COLO829 (cell line): ENCODE results near the gene IGSF9.
"Not testable (repeated sequence)": the region's sequence is repeated elsewhere in the genome, so short reads cannot be mapped to it uniquely, and the experiment has no call there.

ENCODE experiments used
- DNase-seq: peaks from one replicate; pipeline ENCODE4 v3.0.0; 2012; ENCODE audit warnings: low spot score

The IGSF9 gene

DNA sequence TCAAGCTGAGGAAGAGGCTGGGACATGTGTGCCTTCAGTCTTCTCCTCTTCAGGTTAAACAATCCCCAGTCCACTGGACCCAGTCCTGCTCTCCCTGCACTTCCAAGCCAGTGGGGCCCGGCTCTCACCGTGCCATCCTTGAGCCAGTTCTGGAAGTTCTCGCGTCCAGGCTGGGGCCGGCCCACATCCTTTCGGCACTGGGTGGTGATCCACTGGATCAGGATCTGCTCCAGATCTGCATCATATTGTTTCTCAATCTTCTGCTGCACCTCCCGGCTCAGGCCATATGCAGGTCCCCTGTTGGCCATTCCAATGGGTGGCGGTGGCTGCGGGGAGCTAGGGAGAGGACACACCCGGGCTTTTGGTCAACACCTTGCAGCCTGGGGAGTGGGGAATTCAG is 25.2 kb downstream of the IGSF9 start:
- no peak for DNase-seq

DNA sequence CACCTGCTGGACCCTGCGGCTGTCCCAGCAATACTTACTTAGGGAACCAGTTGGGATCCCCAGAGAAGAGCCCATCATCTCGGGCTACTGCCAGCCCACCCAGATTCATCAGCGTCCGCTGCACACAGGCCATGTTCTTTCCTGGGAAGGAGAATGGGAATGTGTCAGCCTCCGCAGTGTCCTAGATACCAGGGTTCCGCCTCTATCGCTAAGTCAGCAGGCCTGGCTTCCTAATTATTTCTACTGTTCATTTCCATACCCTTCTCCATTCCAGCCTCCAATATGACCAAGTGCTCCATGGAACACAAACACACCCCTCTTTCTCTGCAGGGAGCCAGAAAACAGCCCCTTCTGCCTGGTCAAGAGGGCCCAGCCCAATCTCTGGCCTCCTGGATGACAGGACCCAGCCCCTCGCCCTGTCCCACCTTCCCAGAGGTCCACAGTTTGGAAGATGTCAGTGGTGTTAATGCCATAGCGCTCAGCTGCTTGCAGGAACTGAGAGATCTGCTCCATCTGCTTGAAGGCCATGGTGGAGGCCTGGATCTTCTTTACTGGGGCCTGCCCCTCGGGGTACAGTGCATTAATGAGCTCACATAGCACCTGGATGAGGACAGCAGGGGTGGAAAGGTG is 26.1 kb downstream of the IGSF9 start:
- DNase-seq, result no peak

DNA sequence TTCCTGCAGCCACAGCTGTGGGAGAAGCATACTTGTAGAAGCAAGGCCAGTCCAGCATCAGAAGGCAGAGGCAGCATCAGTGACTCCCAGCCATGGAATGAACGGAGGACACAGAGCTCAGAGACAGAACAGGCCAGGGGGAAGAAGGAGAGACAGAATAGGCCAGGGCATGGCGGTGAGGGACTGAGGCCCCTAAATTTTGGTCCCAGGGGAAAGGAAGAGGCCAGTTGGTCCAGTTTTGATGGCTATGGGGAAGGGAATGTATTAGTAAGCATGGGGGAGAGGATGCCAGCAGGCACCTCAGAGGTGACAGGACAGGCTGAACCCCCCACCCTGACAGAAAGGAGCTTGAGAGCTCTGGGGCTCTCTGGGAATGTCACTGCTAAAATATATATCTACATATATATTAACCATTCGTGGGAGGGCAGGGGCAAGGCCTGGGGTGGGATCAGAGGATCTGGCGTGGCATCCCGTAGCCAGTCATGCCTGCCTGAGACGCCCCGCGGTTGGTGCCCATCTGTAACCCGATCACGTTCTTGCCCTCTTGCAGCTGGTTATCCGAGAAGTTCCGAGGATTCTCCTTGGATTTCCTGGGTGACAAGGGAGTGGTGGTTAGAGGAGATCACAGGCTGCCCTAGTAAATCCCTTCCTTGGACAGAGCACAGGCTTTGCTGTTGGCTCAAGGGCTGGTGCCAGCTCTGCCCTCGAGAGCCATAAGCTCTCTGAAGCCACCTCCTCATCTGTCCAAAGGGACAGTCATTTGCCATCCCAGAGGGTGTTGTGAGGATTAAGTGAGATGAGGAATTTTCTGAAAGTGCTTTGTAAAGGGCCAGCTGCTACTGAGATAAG is 26.8 kb downstream of the IGSF9 start:
- DNase-seq, result no peak

DNA sequence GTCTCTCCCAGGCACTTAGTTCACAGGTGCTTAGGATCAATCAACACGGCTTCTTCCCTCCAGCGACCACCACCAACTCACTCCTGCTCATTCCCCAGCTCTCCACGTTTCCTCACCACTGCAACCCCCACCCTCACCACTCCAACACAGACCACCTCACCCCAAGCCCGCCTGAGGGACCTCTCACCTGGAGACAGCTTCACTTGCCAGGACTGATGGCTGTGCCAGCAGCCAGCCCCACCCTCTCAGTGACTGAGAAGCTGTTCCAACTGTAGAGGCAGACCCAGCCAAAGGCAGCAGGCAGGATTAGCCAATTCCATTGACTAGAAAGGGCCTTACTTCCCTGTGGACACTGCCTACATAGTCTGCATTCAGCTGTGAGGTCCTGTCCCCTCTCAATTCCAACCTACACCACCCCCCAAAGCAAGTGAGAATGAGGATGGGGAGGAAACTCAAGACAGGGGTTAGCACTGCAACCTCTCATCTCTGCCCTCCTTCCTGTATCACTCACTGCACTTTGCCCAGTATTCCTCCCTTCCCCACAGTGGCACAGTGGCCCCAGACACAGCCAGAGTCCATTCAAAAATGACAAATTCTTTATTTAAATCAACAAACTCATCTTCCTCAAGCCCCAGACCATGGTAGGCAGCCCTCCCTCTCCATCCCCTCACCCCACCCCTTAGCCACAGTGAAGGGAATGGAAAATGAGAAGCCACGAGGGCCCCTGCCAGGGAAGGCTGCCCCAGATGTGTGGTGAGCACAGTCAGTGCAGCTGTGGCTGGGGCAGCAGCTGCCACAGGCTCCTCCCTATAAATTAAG is 27.7 kb downstream of the IGSF9 start:
- no peak for DNase-seq

DNA sequence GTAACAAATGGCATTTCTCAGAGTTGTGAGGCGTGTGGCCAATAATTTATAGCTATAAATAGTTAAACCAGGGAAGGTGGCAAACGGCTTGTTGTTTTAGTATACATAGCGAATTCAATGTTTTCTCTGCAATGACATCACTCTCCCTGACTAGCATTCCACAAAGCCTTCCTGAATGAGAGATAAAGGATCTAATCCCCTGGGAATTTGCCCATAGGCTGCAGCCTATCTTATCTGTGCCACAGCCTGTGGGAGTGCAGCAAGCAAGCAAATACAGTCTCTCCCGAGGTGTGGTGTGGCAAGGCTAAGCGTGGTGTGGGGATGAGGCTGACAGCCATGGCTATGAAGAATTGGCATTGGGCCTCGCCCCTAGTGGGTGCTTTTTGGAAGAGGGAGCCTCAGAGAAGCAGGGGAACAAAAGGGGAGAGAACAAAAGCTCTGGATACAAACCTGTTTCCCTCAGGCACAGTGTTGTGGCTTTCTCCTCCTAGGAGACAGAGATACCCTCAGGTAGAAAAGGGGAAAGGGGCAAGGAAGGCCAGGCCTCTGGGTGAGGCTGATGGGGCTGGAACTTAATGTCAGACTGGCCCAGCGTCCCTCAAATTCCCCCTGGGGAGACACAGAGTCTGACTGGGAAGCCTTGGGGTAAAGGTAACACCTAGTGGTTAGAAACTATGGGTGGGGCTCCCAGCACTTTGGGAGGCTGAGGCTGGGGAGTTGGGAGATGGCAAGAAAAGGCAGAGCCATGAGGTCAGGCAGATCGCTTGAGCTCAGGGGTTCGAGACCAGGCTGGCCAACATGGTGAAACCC is 29.0 kb downstream of the IGSF9 start:
- peak; percentile 99 for DNase-seq

DNA sequence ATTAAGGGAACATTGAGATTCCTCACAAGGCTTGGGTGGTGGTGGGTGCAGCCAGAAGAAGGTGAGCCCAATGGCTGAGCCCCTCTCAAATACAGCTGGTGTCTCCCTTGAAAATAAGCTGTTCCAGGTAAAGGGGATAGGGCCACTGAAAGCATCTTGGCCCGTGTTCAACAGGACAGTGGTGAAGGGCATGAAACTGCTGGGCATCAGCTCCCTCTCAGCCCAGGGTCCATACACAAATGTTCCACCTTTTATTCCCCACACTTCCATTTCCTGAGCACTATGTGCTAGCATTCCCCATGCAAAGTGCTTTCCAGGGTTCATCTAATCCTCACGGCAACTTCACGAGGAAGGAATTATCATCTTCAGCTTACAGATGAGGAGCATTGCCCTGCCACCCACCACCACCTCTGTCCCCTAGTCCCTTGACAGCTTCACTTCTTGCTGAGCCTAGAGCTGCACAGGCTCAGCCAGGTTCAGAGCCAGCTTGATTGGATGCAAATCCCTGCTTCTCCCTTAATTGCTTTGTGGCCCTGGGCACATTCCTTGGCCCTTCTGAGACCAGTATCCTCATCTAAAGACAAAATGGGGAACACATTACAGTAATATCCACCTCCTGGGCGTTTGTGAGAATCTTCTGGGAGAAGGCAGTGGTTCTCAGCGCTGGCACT is 29.7 kb downstream of the IGSF9 start:
- DNase-seq, result no peak

DNA sequence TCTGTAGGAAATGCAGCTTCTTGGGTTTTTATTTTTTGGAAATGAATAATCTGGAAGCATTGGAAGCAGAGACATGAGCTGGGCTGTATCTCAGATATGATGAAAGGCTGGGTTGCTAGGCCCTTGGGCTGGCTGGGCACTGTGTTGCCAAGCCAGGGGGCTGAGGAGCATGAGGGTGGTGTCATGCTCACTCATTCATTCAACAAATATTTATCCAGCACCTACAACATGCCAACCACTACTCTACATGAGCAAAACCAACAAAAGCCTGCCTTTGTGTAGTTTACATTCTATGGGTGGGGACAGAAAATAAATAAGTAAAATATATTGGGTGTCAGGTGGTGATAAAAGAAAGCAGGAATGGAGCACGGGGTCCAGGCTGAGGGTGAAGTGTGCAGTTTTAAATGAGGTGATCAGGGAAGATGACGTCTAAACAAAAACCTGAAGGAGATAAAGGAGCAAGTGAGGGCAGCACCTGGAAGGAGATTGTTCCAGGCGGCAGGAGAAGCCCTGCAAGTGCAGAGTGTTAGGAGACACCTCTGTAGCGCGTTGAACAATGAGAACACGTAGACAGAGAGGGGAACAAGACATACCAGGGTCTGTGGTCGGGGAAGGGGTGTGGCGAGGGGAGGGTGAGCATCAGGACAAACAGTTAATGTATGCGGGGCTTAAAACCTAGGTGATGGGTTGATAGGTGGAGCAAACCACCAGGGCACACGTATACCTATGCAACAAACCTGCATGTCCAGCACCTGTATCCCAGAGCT is 31.0 kb downstream of the IGSF9 start:
- DNase-seq, result no peak

DNA sequence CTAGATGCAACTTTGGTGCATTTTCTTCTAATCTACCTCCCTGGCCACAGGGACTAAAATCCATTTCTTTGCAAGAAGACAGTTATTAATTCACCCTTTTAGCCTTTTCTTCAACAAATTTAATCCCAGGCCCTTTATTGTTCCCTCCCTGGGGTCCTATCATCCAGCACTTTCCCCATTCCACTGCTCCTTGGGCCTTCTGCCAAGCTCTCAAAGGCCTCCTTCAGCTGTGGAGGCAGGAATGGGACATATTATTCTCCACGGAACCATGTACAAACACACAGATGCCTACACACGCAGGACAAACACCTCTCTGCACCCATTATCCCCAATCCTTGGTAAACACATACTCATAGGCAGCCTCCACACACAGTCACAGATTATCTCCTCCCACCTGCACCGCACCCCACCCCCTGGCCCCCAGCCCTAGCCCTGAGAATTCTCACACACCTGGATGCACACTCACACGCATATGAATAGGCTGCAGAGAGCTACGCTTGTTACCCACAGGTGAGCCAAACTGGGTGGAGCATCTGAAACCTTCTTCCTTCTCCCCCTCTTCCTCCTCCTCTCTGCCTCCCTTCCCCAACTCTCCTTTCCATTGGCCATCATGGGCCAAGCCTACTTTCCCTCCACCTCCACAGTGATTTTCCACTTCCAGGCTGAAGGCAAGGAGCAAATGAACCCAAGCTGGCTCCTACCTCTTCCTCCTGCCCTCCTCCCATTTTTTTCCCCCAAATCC is 31.8 kb downstream of the IGSF9 start:
- no peak for DNase-seq

DNA sequence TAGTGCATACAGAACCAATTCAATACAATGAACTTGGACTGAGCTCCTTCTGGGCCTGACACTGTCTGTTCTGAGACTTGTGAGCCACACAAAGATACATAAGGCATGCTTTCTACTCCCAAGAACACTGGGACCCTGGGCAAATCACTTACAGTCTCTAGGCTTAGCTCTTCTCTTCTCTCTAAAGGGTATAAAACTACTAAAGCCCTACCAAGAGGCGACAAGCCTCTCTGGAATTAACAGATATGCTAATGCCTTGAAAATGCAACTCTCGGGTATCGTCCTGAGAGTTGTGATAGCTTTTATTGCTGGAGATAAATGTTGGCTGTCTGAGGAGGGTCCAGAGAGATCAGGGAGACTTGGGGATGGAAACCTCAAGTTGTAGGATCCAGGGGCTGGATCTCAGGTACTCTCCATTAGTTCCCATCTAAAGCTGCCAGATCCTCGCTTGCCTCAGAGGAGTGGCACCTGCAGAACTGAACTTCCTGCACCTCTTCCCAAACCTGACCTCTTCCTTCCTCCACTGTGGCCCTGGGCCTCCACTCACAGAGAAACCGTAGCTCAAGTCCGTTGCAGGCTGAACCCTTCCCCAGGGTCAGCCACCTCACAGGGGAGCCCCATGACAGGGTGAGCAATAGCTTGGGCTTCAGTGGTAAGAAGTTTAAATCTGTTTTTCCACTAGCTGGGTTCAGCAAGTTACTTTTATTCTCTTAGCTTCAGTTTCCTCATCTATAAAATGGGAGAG is 33.9 kb downstream of the IGSF9 start:
- DNase-seq, result no peak

DNA sequence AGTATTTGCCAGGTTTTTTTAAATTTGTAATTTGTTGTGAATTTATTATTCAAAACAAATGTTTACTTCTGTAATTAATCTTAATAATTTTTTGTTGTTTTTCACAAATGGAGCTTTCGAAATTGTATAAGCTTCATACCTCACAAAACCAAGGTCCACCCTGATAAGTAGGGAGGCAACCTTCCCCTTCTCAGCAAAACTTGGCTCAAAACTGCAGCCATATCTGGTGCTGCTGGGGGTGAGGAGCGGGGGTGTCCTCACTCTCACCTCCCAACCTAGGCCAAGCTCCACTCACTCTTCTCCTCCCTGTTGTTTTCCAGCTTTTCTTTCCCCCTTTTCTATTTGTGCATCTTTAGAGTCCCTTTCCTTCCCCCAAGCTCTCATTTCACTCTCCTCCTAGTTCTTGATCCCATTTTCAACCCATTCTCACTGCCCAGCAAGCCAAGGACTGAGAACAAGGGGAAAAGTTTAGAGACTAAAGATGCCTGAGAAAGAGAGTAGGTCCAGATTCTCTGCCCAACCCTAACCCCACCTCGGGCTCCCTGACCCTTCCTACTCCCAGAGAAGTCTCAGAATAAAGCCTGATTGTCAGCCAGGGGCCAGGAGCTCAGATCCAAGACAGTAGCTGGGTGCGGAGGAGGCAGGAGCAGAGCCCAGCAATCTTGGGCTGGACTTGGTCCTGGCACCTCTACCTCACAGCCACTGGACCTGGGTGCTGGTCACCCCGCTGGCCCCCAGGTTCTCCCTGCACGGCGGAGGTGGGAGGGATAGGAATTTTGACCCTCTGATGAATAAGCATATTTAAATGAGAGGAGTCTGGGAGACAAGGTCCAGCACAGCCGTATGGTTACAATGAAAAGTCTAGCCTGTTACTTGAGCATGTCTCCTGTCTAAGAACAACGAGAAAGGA is 37.1 kb downstream of the IGSF9 start:
- DNase-seq, result no peak

DNA sequence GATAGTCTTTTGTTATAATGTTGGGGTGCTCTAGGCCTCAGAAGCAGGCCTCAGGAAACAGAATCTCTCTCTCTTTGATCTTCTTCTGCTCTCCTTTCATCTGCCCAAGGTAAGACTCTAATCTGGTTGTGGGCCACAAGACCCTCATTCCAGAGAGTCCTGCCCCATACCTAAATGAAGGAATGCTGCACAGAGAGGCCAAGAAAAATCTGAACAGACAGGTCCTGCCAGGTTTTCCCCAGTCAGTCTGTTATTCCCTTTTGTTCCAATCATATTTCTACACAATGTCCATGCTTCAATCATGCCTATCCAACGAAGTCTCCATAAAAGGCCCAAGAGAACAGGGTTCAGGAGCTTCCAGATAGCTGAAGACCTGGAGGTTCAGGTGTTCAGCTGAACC is 38.5 kb downstream of the IGSF9 start:
- no peak for DNase-seq

DNA sequence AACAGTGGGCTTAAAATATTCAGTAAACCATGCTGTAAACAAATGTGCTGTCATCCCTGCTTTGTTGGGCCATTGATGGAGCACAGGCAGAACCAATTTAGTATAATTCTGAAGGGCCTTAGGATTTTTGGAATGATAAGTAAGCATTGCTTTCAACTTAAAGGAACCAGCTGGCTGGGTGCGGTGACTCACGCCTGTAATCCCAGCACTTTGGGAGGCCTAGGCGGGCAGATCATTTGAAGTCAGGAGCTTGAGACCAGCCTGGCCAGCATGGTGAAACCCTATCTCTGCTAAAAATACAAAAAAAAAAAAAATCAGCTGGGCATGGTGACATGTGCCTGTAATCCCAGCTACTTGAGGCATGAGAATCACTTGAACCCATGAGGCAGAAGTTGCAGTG is 41.4 kb downstream of the IGSF9 start:
- DNase-seq, result not testable (repeated sequence)

DNA sequence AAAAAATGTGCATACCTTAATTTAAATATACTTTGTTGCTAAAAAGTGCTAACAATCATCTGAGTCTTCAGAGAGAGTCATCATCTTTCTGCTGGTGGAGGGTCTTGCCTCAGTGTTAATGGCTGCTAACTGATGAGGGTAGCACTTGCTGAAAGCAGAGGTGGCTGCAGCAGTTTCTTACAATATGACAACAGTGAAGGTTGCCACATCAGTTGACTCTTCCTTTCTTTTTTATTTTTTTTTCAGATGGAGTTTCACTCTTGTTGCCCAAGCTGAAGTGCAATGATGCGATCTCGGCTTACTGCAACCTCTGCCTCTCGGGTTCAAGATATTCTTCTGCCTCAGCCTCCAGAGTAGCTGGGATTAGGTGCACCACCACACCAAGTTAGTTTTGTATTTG is 42.9 kb downstream of the IGSF9 start:
- no peak for DNase-seq

DNA sequence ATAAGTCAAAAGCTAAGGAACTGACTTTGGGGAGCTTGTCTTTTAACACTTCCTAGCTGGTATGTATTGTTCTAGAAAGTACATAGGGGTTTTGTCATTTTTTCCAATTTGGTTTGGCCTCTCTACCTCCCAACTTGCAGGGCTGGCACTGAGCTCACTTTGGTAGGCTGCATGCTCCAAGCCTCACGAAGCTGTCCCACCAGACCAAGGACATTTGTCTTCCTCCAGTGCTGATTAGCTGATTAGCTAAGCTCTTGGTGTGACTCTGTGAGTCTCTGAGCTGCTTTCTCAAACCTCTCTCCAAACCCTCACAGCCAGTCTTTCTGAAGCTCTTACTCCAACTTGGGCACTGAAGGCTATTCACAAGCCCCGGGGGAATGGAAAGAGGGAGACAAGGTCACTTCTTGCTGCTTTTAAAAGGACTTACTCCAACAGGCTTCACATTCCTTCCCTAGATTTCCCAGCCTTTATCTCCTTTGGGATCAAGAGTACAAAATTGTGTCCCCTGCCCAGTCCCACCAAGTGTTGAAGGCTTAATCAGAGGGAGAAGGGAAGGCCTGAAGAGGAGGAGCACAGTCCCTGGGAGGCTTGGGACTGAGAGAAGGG is 44.6 kb downstream of the IGSF9 start:
- no peak for DNase-seq

DNA sequence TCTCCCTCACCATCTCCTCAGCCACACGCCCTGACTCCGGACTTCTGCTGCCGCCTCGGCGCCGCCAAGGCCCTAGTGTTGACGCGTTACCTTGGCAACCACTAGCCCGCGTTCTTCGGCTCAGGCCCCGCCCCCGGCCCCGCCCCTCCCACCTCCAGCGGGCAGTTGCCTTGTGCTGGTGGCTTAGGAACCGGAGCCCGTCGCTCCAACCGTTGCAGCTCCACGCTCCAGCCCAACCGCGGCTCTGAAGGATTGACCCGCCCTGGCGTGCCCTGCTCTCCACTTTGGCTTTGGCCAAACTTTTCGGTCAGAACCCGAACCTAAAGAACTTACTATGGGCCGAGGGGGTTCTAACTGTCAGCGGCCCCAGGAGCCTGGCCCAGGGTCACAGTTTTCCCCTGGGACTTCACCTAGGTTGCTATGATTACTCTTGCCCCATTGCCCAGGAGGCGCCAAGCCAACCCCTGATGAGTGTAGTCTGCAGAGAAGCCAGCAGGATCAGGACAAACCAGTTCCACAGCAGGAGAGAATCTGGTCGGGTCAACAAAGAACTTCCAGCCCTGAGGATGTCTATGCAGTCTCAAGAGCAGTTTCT is 45.2 kb downstream of the IGSF9 start, which contains the start of gene CFAP45:
Gene CFAP45 (minus strand): TSS at position 80 of the 595 bp plus-strand sequence. CDS start 67 bp downstream, at position 13.
- no peak for DNase-seq

DNA sequence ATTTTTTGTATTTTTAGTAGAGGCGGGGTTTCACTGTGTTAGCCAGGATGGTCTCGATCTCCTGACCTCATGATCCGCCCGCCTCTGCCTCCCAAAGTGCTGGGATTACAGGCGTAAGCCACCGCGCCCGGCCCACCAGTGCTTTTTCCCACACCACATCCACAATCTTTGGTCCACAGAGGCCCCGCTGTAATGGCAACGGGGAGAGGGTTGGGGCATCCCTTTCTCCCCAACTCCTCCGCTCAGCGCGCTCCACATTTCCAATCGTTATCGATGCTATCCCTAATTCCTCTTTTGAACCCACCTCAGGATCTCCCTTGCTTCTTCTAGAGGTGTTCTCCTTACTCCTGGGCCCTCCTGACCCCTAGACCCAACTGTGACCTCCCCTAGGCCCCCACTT is 45.8 kb downstream of the IGSF9 start:
- DNase-seq, result not testable (repeated sequence)

DNA sequence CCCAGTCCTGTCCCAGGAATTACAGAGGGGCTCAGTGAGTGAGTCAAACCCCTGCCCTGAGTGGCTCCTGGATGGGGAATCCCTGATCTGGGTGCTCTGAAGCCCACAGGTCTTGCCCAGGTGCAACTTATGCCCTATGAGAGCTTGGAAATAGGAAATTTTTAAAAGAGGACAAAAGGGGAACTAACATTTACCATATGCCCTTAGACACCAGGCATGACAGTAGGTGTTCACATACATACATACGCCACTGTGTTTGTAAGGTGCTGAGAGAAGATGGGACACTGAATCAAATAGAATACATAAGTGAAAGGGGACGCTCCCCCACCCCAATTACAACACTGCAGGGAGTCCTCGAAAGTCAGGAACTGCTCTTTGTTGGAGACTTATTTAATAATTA is 46.9 kb downstream of the IGSF9 start:
- no peak for DNase-seq
